SK-N-MC (cell line): ENCODE measurements around the gene RNF186.
"Not testable (repeated sequence)": the region's sequence is repeated elsewhere in the genome, so short reads cannot be mapped to it uniquely, and the experiment has no call there.

Source experiments
- EZH2 ChIP-seq: fragments of 200-600 bp; sonication (generic); IDR thresholded peaks from one replicate; pipeline ENCODE4 v1.6.1; 2017; ENCODE audit warnings: antibody characterized with exemption
- POLR2AphosphoS5 ChIP-seq: IDR thresholded peaks from 2 replicates; pipeline ENCODE4 v1.6.1; 2012; ENCODE audit warnings: mild to moderate bottlenecking, low read depth, low read length, borderline replicate concordance

DNA sequence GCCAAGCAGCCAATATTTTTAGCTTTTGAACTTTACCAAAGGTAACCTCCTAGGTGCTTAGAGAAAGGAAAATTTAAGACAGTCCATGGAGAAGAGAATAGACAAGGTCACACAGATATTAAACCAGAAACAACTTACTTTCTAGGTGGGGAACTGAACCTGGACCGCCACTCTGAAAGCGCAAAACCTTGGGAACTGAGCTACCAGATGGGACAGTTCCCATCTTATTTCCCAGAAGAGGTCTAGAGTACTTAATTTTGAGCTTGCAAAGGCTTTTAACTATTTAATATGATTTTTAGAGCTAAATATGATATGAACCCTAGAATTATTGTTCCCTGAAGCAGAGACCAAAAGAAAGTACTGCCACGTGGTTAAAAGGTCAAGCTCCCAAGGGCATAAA is 34.2 kb upstream of the RNF186 start:
- not testable (repeated sequence) for TF ChIP-seq POLR2AphosphoS5, EZH2
